Measurements from ENCODE around the gene ZNF558. TPM values are rescaled to one million over a fixed set of nuclear protein-coding genes. Genes with fewer than 3 reads are reported as not detected.
"Not testable (repeated sequence)": the region's sequence is repeated elsewhere in the genome, so short reads cannot be mapped to it uniquely, and the experiment has no call there.

Gene ZNF558
- polyA plus RNA-seq, 4 donors = 35.5 to 44.1 (median 40.2) TPM

GRCh38 chr19:8811315-8812172 is 20.6 kb downstream of the ZNF558 start:
- no peak for DNase-seq (ENCODE audit: low read depth in 4 of 4, low spot score in 3 of 4)

DNA sequence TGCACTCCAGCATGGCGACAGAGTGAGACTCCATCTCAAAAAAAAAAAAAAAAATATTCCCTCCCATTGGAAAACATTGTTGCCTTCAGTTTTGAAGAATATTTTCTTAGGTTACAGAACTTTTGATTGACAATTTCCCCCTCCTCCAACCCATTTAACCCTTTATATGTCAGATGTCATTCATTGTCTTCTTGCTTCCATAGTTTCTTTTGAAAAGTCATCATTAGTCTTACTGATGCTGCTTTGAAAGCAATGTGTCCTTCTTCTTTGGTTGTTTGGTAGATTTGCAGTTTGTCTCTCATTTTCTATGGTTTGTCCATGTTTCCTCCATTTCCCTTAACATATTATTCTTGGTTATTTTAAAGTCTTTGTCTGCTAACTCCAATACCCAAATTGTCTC is 25.4 kb downstream of the ZNF558 start:
- DNase-seq (ENCODE audit: low read depth in 4 of 4, low spot score in 3 of 4) = no peak

- DNase-seq (ENCODE audit: low read depth in 4 of 4, low spot score in 3 of 4) = no peak
These were observed 37.3 kb downstream of the ZNF558 start for GRCh38 chr19:8794823-8795222.

DNA sequence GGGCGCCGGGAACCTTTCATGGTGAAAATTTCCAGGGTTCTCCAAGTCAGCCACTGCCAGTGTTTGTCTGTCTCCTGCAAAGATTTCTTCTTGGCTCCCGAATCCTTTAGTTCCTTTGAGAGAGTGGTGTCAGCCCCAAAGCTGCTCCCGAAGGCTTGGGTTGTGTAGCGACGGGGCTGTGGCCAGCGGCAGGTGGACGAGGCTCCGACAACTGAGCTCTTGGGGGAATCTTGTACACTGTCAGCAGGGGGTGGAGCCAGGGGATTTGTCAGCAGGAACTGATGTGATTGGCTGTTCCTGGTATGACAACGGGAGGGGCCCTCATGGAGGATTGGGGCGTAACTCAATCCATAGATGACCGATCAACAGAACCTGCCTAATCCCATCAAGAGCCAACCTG is 58.5 kb downstream of the ZNF558 start:
- not testable (repeated sequence) for DNase-seq (ENCODE audit: low read depth in 4 of 4, low spot score in 3 of 4)

DNA sequence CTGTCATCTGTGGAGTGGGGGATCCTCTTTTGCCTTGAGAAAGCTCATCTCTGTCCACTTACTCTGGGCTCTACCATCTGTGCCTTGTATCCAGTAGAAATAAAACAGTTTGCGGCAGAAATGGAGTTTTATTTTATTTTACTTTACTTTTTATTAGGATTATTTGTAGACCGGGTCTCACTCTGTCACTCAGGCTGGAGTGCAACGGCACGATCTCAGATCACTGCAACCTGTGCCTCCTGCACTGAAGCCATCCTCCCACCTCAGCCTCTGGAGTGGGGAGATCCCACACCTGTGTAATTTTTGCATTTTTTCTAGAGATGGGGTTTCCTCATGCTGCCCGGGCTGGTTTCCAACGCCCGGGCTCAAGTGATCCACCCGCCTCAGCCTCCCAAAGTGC is 62.8 kb downstream of the ZNF558 start:
- not testable (repeated sequence) for DNase-seq (ENCODE audit: low read depth in 4 of 4, low spot score in 3 of 4)

DNA sequence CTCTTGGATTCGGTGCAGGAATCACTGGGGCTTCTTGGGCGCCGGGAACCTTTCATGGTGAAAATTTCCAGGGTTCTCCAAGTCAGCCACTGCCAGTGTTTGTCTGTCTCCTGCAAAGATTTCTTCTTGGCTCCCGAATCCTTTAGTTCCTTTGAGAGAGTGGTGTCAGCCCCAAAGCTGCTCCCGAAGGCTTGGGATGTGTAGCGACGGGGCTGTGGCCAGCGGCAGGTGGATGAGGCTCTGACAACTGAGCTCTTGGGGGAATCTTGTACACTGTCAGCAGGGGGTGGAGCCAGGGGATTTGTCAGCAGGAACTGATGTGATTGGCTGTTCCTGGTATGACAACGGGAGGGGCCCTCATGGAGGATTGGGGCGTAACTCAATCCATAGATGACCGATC is 64.8 kb downstream of the ZNF558 start:
- DNase-seq (ENCODE audit: low read depth in 4 of 4, low spot score in 3 of 4) = not testable (repeated sequence)

Other genes with a start within 250 kb of the ZNF558 start
- gene ADAMTS10, start 221.6 kb downstream of the ZNF558 start, polyA plus RNA-seq (ENCODE audit: insufficient read length in 4 of 4) = 10 to 100 TPM; 31.1 to 62.8 (median 42.7) TPM
- gene NFILZ, start 201.7 kb downstream of the ZNF558 start, polyA plus RNA-seq (ENCODE audit: insufficient read length in 4 of 4) = not detected
- gene ACTL9, start 133.5 kb downstream of the ZNF558 start, polyA plus RNA-seq (ENCODE audit: insufficient read length in 4 of 4) = not detected
- gene OR2Z1, start 110.7 kb downstream of the ZNF558 start, polyA plus RNA-seq (ENCODE audit: insufficient read length in 4 of 4) = not detected
- not detected for gene MBD3L1, start 73 bp upstream of the ZNF558 start, polyA plus RNA-seq (ENCODE audit: insufficient read length in 4 of 4)
- under 1 TPM; 0.14 to 0.22 (median 0.17) TPM for gene MUC16, start 178.1 kb upstream of the ZNF558 start, polyA plus RNA-seq (ENCODE audit: insufficient read length in 4 of 4)